K562 (cell line): ENCODE results near the gene TMEM25. TPM values are rescaled to one million over a fixed set of nuclear protein-coding genes. Genes with fewer than 3 reads are reported as not detected.

Source experiments
- CEBPB ChIP-seq: fragments of 450-650 bp; IDR thresholded peaks from 2 replicates; pipeline ENCODE4 v1.6.1; 2016; ENCODE audit warnings: missing genetic modification characterization, missing compliant biosample characterization
- ELF2 ChIP-seq: fragments of 250-450 bp; sonication (Bioruptor Pico); IDR thresholded peaks from 2 replicates; pipeline ENCODE4 v1.5.0; 2021; ENCODE audit warnings: mild to moderate bottlenecking
- EZH2 ChIP-seq: IDR thresholded peaks from 2 replicates; pipeline ENCODE4 v1.6.1; 2012; ENCODE audit warnings: low read depth, mild to moderate bottlenecking, inconsistent platforms, low read length, borderline replicate concordance
- ILF3 ChIP-seq: fragments of 450-650 bp; IDR thresholded peaks from 2 replicates; pipeline ENCODE4 v1.6.1; 2018; ENCODE audit warnings: antibody characterized with exemption, mild to moderate bottlenecking, moderate library complexity, borderline replicate concordance
- MEF2D ChIP-seq: conservative IDR thresholded peaks from 2 replicates; pipeline ENCODE4 v1.6.1; 2016; ENCODE audit warnings: low read depth, missing genetic modification characterization, missing compliant biosample characterization
- PHF8 ChIP-seq: fragments of 200-600 bp; sonication (generic); IDR thresholded peaks from 2 replicates; pipeline ENCODE4 v1.6.1; 2012; ENCODE audit warnings: mixed run types, mild to moderate bottlenecking, inconsistent platforms, low read length, moderate library complexity, borderline replicate concordance
- ZNF124 ChIP-seq: sonication (generic); formaldehyde crosslinking; IDR thresholded peaks from 2 replicates; pipeline ENCODE4 v1.8.1; 2022; ENCODE audit warnings: missing genetic modification reagents
- ZNF133 ChIP-seq: fragments of 250-450 bp; sonication (Bioruptor Pico); IDR thresholded peaks from 2 replicates; pipeline ENCODE4 v1.4.0; 2020; ENCODE audit warnings: mild to moderate bottlenecking
- ZNF197 ChIP-seq: fragments of 200-800 bp; sonication (Bioruptor generic); IDR thresholded peaks from 2 replicates; pipeline ENCODE4 v1.6.1; 2016; ENCODE audit warnings: low read depth, missing genetic modification characterization, missing compliant biosample characterization
- ZNF41 ChIP-seq: fragments of 250-450 bp; sonication (Bioruptor Pico); conservative IDR thresholded peaks from 2 replicates; pipeline ENCODE4 v1.4.0; 2020; ENCODE audit warnings: mild to moderate bottlenecking
- ZNF589 ChIP-seq: fragments of 200-800 bp; sonication (Bioruptor generic); IDR thresholded peaks from 2 replicates; pipeline ENCODE4 v1.6.1; 2016; ENCODE audit warnings: low read depth, missing genetic modification characterization, missing compliant biosample characterization
- ZNF780A ChIP-seq: fragments of 250-450 bp; sonication (Bioruptor Pico); IDR thresholded peaks from 2 replicates; pipeline ENCODE4 v1.5.0; 2021; ENCODE audit warnings: mild to moderate bottlenecking
- polyA plus RNA-seq, 8 experiments: library from polyadenylated mRNA; depleted of rRNA in 4 of 8; stranded (reverse) in 5 of 8; unstranded in 3 of 8; fragments of >200 nt; fragmentation: Nextera tagmentation in 2 of 8; fragmentation: Illumina TruSeq in 1 of 8; extraction: Ambion mirVana in 2 of 8; extraction: Trizol in 1 of 8; gene quantifications; 2 replicates each; pipeline versions ENCODE4 v1.2.1 to v1.2.3, GENCODE V29; 2011 to 2014; ENCODE audit warnings: inconsistent platforms in 1 of 8, missing spikeins in 1 of 8
- total RNA-seq, 7 experiments: library from RNA; depleted of rRNA in 6 of 7; stranded (reverse); fragments of >200 nt in 6 of 7; fragmentation: Illumina TruSeq in 2 of 7; extraction: Trizol in 2 of 7; gene quantifications; 2 replicates each; pipeline versions ENCODE4 v1.2.1 to v1.2.3, GENCODE V29; 2011 to 2021; ENCODE audit warnings: low replicate concordance in 1 of 7
- TF ChIP-seq, protein P1 (sequence below): fragments of 250-450 bp; sonication (Bioruptor Pico); IDR thresholded peaks from 2 replicates; pipeline ENCODE4 v1.9.0; 2021; ENCODE audit warnings: mild to moderate bottlenecking, inconsistent platforms
- TF ChIP-seq, protein P2 (sequence below): sonication (generic); formaldehyde crosslinking; IDR thresholded peaks from 2 replicates; pipeline ENCODE4 v1.8.1; 2022; ENCODE audit warnings: missing genetic modification reagents
- TF ChIP-seq, protein P3 (sequence below): fragments of 250-450 bp; sonication (Bioruptor Pico); IDR thresholded peaks from 2 replicates; pipeline ENCODE4 v1.5.0; 2020; ENCODE audit warnings: mild to moderate bottlenecking, borderline replicate concordance
- TF ChIP-seq, protein P4 (sequence below): IDR thresholded peaks from 2 replicates; pipeline ENCODE4 v1.6.1; 2016; ENCODE audit warnings: missing genetic modification characterization, missing compliant biosample characterization
- TF ChIP-seq, protein P5 (sequence below): fragments of 250-450 bp; sonication (Bioruptor Pico); IDR thresholded peaks from 2 replicates; pipeline ENCODE4 v1.5.0; 2021

The TMEM25 gene
- total and polyA plus RNA-seq, 9 of the 15 experiments (the other 6 are each of a cell fraction or from before 2014, with no cell fraction given), result 0.34 to 3.8 (median 2.0) TPM

DNA sequence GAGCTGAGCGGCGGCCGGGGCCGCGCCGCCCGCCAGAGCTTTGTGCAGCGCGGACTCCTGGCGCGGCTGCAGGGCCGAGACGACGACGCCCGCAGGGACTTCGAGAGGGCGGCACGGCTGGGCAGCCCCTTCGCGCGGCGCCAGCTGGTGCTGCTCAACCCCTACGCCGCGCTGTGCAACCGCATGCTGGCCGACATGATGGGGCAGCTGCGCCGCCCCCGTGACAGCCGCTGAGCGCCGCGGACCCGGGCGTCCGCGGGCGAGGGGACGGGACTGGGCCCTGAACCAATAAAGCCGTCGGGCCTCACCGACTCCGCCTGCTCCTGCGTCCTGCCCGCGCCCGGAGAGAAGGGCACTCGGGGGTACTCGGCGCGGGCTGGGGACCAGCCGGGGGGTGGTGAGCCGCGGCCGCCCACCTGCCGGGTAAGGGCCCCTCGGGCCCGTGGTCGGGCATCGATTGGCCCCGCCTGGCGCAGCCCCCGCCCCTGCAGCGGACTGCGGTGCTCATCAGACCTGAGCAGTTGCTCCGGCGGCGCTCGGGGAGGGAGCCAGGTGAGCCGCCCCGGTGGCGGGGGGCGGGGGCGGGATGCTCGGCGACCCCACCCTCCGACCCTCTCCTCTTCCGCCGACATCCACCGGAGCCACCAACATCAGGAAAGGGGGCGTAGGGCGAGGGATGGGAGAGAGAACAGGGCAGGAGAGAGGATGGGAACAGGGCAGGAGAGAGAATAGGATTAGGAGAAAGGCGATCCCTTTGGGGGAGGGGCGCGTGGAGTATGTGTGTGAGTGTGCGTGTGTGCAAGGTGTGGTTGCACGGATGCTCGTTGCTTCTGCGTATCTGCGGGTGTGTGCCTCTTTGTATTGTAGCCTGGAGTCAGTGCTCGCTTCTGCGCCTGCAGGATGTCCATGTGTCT, at the start of gene TMEM25 (continued):
- TF ChIP-seq, protein P1, sequence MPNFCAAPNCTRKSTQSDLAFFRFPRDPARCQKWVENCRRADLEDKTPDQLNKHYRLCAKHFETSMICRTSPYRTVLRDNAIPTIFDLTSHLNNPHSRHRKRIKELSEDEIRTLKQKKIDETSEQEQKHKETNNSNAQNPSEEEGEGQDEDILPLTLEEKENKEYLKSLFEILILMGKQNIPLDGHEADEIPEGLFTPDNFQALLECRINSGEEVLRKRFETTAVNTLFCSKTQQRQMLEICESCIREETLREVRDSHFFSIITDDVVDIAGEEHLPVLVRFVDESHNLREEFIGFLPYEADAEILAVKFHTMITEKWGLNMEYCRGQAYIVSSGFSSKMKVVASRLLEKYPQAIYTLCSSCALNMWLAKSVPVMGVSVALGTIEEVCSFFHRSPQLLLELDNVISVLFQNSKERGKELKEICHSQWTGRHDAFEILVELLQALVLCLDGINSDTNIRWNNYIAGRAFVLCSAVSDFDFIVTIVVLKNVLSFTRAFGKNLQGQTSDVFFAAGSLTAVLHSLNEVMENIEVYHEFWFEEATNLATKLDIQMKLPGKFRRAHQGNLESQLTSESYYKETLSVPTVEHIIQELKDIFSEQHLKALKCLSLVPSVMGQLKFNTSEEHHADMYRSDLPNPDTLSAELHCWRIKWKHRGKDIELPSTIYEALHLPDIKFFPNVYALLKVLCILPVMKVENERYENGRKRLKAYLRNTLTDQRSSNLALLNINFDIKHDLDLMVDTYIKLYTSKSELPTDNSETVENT (CRISPR knock-in tag), result no peak; the same call in 1 of the 2 replicates
- TF ChIP-seq EZH2 (no peak), ELF2 (no peak), ZNF41 (CRISPR knock-in tag) (no peak), CEBPB (tag) (no peak), MEF2D (tag) (no peak), ZNF780A (no peak), PHF8 (peak; percentile 88; the same call in 1 of the 2 replicates), ZNF197 (CRISPR knock-in tag) (no peak), ZNF133 (CRISPR knock-in tag) (no peak), ZNF124 (CRISPR knock-in tag) (no peak), ILF3 (no peak; the same call in 1 of the 2 replicates), ZNF589 (CRISPR knock-in tag) (no peak)
- TF ChIP-seq, protein P2, sequence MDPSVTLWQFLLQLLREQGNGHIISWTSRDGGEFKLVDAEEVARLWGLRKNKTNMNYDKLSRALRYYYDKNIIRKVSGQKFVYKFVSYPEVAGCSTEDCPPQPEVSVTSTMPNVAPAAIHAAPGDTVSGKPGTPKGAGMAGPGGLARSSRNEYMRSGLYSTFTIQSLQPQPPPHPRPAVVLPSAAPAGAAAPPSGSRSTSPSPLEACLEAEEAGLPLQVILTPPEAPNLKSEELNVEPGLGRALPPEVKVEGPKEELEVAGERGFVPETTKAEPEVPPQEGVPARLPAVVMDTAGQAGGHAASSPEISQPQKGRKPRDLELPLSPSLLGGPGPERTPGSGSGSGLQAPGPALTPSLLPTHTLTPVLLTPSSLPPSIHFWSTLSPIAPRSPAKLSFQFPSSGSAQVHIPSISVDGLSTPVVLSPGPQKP (CRISPR knock-in tag), result no peak
- TF ChIP-seq, protein P3, sequence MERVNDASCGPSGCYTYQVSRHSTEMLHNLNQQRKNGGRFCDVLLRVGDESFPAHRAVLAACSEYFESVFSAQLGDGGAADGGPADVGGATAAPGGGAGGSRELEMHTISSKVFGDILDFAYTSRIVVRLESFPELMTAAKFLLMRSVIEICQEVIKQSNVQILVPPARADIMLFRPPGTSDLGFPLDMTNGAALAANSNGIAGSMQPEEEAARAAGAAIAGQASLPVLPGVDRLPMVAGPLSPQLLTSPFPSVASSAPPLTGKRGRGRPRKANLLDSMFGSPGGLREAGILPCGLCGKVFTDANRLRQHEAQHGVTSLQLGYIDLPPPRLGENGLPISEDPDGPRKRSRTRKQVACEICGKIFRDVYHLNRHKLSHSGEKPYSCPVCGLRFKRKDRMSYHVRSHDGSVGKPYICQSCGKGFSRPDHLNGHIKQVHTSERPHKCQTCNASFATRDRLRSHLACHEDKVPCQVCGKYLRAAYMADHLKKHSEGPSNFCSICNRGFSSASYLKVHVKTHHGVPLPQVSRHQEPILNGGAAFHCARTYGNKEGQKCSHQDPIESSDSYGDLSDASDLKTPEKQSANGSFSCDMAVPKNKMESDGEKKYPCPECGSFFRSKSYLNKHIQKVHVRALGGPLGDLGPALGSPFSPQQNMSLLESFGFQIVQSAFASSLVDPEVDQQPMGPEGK, result no peak
- TF ChIP-seq, protein P4, sequence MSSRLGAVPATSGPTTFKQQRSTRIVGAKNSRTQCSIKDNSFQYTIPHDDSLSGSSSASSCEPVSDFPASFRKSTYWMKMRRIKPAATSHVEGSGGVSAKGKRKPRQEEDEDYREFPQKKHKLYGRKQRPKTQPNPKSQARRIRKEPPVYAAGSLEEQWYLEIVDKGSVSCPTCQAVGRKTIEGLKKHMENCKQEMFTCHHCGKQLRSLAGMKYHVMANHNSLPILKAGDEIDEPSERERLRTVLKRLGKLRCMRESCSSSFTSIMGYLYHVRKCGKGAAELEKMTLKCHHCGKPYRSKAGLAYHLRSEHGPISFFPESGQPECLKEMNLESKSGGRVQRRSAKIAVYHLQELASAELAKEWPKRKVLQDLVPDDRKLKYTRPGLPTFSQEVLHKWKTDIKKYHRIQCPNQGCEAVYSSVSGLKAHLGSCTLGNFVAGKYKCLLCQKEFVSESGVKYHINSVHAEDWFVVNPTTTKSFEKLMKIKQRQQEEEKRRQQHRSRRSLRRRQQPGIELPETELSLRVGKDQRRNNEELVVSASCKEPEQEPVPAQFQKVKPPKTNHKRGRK (tag), result no peak
- TF ChIP-seq, protein P5, sequence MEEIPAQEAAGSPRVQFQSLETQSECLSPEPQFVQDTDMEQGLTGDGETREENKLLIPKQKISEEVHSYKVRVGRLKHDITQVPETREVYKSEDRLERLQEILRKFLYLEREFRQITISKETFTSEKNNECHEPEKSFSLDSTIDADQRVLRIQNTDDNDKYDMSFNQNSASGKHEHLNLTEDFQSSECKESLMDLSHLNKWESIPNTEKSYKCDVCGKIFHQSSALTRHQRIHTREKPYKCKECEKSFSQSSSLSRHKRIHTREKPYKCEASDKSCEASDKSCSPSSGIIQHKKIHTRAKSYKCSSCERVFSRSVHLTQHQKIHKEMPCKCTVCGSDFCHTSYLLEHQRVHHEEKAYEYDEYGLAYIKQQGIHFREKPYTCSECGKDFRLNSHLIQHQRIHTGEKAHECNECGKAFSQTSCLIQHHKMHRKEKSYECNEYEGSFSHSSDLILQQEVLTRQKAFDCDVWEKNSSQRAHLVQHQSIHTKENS (CRISPR knock-in tag), result no peak
